ENCODE data around the gene FBXO34.
A peak's percentile ranks its signal among the peaks of the same experiment; 100 is the strongest.

FBXO34 gene, protein sequence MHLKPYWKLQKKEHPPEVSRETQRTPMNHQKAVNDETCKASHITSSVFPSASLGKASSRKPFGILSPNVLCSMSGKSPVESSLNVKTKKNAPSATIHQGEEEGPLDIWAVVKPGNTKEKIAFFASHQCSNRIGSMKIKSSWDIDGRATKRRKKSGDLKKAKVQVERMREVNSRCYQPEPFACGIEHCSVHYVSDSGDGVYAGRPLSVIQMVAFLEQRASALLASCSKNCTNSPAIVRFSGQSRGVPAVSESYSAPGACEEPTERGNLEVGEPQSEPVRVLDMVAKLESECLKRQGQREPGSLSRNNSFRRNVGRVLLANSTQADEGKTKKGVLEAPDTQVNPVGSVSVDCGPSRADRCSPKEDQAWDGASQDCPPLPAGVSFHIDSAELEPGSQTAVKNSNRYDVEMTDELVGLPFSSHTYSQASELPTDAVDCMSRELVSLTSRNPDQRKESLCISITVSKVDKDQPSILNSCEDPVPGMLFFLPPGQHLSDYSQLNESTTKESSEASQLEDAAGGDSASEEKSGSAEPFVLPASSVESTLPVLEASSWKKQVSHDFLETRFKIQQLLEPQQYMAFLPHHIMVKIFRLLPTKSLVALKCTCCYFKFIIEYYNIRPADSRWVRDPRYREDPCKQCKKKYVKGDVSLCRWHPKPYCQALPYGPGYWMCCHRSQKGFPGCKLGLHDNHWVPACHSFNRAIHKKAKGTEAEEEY

DNA sequence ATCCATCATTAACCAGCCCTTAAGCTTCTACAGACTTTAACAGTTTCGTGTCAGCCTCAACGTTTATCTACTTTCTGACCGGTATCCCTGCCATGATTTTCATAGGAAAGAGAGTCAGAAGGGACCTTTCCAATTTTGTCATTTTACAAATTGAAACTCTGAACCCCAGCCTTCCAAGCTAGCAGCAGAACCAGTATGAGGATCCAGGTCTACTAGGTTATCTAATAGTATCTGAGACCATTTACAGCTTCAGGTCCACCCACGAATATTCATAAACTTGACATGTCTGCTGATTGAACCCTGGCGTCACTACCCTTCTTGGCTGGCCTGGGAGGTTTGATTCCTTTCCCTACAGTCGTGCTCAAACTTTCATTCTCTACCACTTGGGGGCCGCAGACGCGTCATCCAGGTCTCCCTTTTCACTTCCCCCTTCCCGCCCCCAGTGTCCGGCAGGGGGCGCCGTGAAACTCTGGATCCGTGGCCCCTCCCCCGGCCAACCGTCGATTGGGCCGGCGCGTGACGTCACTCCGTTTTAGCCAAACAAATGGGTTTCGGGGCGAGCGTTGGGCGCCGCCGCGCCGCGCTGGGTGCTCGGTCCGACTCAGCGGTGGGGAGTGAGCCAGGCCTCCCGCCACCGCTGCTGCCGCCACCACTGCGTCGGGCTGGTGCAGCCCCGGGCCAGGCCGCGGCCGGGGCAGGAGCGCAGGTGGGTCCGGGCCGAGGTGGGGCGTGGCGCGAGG lies at the start of gene FBXO34:
TSS of gene FBXO34 (plus strand) at position 590 of the 740 bp plus-strand sequence. CDS start 78,970 bp downstream, outside the sequence.
- Histone ChIP-seq H3K4me1 (ENCODE audit: control insufficient read depth in 1 of 2, insufficient read depth in 1 of 2, low read depth in 1 of 2, low read length in 1 of 2) (peaks cover 16% of the 10 kb centered on the region in 2 experiments), H3K36me3 (no peaks in the 10 kb centered on the region), H3K27ac (peak within 1 kb of the TSS; percentile 95), H3K27me3 (no peaks in the 10 kb centered on the region), H3K4me3 (ENCODE audit: low read depth in 1 of 2, low read length in 1 of 2) (peak within 1 kb of the TSS; percentile 71 to 94), H3K9me3 (no peaks in the 10 kb centered on the region)
- TF ChIP-seq, protein P1, sequence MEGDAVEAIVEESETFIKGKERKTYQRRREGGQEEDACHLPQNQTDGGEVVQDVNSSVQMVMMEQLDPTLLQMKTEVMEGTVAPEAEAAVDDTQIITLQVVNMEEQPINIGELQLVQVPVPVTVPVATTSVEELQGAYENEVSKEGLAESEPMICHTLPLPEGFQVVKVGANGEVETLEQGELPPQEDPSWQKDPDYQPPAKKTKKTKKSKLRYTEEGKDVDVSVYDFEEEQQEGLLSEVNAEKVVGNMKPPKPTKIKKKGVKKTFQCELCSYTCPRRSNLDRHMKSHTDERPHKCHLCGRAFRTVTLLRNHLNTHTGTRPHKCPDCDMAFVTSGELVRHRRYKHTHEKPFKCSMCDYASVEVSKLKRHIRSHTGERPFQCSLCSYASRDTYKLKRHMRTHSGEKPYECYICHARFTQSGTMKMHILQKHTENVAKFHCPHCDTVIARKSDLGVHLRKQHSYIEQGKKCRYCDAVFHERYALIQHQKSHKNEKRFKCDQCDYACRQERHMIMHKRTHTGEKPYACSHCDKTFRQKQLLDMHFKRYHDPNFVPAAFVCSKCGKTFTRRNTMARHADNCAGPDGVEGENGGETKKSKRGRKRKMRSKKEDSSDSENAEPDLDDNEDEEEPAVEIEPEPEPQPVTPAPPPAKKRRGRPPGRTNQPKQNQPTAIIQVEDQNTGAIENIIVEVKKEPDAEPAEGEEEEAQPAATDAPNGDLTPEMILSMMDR (IDR thresholded peaks at IDR 0.05), result peak; percentile 100

DNA sequence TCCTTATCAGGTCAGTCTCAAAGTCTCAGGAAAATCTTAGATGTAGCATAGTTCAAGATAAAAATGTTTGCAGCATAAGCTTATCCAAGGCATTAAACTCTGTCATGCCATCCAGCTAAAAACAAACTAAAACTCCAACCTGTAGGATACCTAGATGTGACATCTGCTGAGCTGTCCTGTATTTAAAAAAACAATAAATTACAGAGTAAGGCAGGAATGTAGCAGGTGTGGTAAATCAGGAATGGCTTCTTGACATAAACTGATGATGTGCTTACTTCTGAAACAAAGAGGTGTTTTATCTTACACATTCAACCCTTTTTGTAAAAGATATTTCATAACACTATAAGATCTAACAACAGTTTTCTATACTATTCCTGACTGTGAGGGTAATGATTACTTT lies 49.3 kb upstream of the FBXO34 start:
- TF ChIP-seq, protein P1 (IDR thresholded peaks at IDR 0.05), result no peak
- Histone ChIP-seq H3K4me1 (ENCODE audit: control insufficient read depth in 1 of 2, insufficient read depth in 1 of 2, low read depth in 1 of 2, low read length in 1 of 2) (no peaks in the 10 kb centered on the region), H3K9me3 (peaks cover 8% of the 10 kb centered on the region), H3K27me3 (no peaks in the 10 kb centered on the region), H3K27ac (no peak overlapping the region), H3K36me3 (no peaks in the 10 kb centered on the region), H3K4me3 (ENCODE audit: low read depth in 1 of 2, low read length in 1 of 2) (no peak overlapping the region)

DNA sequence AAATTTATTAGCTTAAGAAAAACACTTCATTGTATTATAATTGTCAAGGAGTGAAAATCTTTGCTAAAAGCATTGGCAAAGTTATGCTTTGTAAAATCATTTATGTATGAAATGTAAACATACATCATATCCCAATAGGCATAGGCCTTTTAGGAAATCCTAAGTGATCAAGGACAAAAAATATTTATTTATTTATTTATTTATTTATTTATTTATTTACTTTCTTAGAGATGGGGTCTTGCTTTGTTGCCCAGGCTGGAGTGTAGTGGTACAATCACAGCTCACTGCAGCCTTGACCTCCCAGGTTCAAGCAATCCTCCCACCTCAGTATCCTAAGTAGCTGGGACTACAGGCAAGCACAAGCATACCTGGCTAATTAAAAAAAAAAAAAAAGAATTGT lies 47.9 kb upstream of the FBXO34 start:
- Histone ChIP-seq H3K4me3 (ENCODE audit: low read depth in 1 of 2, low read length in 1 of 2) (no peak overlapping the region), H3K27ac (no peak overlapping the region), H3K9me3 (peaks cover 8% of the 10 kb centered on the region), H3K4me1 (ENCODE audit: control insufficient read depth in 1 of 2, insufficient read depth in 1 of 2, low read depth in 1 of 2, low read length in 1 of 2) (no peaks in the 10 kb centered on the region), H3K36me3 (no peaks in the 10 kb centered on the region), H3K27me3 (no peaks in the 10 kb centered on the region)
- TF ChIP-seq, protein P1 (IDR thresholded peaks at IDR 0.05), result no peak

DNA sequence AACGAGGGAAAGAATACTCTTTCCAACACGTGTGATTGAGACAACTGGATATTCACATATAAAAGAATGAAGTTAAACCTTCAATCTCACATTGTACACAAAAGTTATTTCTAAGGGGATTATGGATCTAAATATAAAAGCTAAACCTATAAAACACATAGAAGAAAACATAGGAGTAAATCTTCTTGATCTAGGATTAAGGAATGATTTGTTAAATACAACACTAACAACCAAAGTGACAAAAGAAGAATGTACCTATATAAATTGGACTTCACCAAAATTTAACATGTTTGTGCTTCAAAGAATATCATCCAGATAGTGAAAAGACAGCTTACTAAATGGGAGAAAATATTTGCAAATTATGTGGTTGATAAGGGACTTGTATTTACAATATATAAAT lies 43.0 kb upstream of the FBXO34 start:
- Histone ChIP-seq H3K27ac (no peak overlapping the region), H3K27me3 (no peaks in the 10 kb centered on the region), H3K4me3 (ENCODE audit: low read depth in 1 of 2, low read length in 1 of 2) (no peak overlapping the region), H3K4me1 (ENCODE audit: control insufficient read depth in 1 of 2, insufficient read depth in 1 of 2, low read depth in 1 of 2, low read length in 1 of 2) (no peaks in the 10 kb centered on the region), H3K9me3 (peaks cover 8% of the 10 kb centered on the region), H3K36me3 (no peaks in the 10 kb centered on the region)
- TF ChIP-seq, protein P1 (IDR thresholded peaks at IDR 0.05), result no peak

DNA sequence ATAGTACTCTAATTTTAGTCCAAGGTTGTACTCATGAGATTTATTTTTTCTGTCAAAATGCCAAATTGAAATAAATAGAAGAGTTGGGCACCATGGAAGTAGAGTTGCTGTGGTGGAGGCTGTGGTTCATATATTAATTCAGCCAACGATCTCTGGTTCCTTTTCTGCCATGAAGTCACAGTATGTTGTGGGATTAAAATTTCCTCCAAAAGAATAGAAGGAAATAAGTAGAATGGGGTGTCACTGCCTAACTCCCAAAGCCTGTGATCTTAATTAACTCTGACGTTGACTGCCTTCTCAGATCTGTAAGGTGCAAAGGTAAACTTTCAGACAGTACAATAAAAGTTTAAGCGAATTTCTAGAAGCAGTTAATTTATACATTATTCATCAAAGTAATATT lies 37.6 kb upstream of the FBXO34 start:
- Histone ChIP-seq H3K9me3 (peaks cover 3% of the 10 kb centered on the region), H3K27ac (no peak overlapping the region), H3K36me3 (no peaks in the 10 kb centered on the region), H3K27me3 (no peaks in the 10 kb centered on the region), H3K4me1 (ENCODE audit: control insufficient read depth in 1 of 2, insufficient read depth in 1 of 2, low read depth in 1 of 2, low read length in 1 of 2) (no peaks in the 10 kb centered on the region), H3K4me3 (ENCODE audit: low read depth in 1 of 2, low read length in 1 of 2) (no peak overlapping the region)
- TF ChIP-seq, protein P1 (IDR thresholded peaks at IDR 0.05), result no peak

Measured in neutrophil (primary cell).